ENCODE measurements around the gene ANAPC10. TPM values are rescaled to one million over a fixed set of nuclear protein-coding genes. Genes with fewer than 3 reads are reported as not detected.

The ANAPC10 gene
- polyA plus RNA-seq, 3 donors = 21.7 to 28.1 (median 22.2) TPM

Other genes starting within 250 kb of the ANAPC10 start
- gene ABCE1, start 115 bp upstream of the ANAPC10 start, polyA plus RNA-seq (ENCODE audit: insufficient read length in 3 of 3) = 10 to 100 TPM; 66.1 to 83.1 (median 69.5) TPM
- gene OTUD4, start 82.4 kb upstream of the ANAPC10 start, polyA plus RNA-seq (ENCODE audit: insufficient read length in 3 of 3) = 10 to 100 TPM; 33.7 to 44.8 (median 42.0) TPM

Measured in renal pelvis (tissue), 3 donors.